HCT116 (cell line): Measurements from ENCODE around the gene A2M. TPM values are rescaled to one million over a fixed set of nuclear protein-coding genes. Genes with fewer than 3 reads are reported as not detected.

Source experiments
- ATAC-seq: fragments of 200-7000 bp; cut with Tn5 transposase; 2 replicates; pipeline ENCODE4 v1.9.1; 2020; ENCODE audit warnings: mild to moderate bottlenecking, moderate library complexity
- BruUV-seq: library from RNA; stranded (reverse); fragments of 400-500 nt; replicated peaks from 2 replicates; lab custom pipeline; 2021; lab: Mats Ljungman, UMichigan
- CTCF ChIA-PET: fragments of 300-600 bp; sonication (Branson Sonifier 250); formaldehyde crosslinking; loops from one replicate; lab custom pipeline; 2021; ENCODE audit warnings: antibody characterized with exemption; lab: Charles Lee
- POLR2A ChIA-PET: fragments of 300-600, 350-600 bp; sonication (Branson Sonifier 250); formaldehyde crosslinking; loops from one replicate; lab custom pipeline; 2021; ENCODE audit warnings: antibody characterized with exemption; lab: Charles Lee
- RAD21 ChIA-PET, 2 experiments: fragments of 300-600 bp; sonication (Branson Sonifier 250); formaldehyde crosslinking; loops; one replicate each; lab custom pipeline; 2023; ENCODE audit warnings: low total read pairs in 2 of 2; ENCODE audit not compliant: uncharacterized antibody in 2 of 2, unreplicated experiment in 2 of 2, low non-redundant PET in 1 of 2; lab: Charles Lee
- DNase-seq: peaks from one replicate; pipeline ENCODE4 v3.0.0-alpha.2; 2010; ENCODE audit warnings: low read depth, low spot score
- H2AFZ ChIP-seq: fragments of 200-600 bp; shearing (Covaris generic), sonication (generic); 2 replicates; pipeline ENCODE4 v1.6.1; 2017; ENCODE audit warnings: low read depth, mixed run types, mixed read lengths, antibody characterized with exemption, low read length; ENCODE audit not compliant: poor library complexity, severe bottlenecking
- H3K27ac ChIP-seq: 2 replicates; pipeline ENCODE4 v1.5.1; 2012; ENCODE audit warnings: low read depth, low read length
- H3K27me3 ChIP-seq: fragments of 200-600 bp; sonication (generic); 2 replicates; pipeline ENCODE4 v1.6.1; 2016; ENCODE audit warnings: mixed run types, low read length, mixed read lengths; ENCODE audit not compliant: insufficient read depth
- H3K36me3 ChIP-seq, 2 experiments: fragments of 200-500 bp in 1 of 2; fragments of 200-600 bp in 1 of 2; sonication (Bioruptor generic) in 1 of 2; sonication (generic) in 1 of 2; 2 replicates each; pipeline versions ENCODE4 v1.5.1 to v1.6.1; 2014 to 2016; ENCODE audit warnings: low read length in 2 of 2, inconsistent platforms in 1 of 2, mixed read lengths in 1 of 2, mixed run types in 1 of 2; ENCODE audit not compliant: insufficient read depth in 2 of 2, control insufficient read depth in 1 of 2
- H3K4me1 ChIP-seq, 2 experiments: fragments of 200-600 bp in 1 of 2; sonication (generic) in 1 of 2; 2 replicates each; pipeline versions ENCODE4 v1.5.1 to v1.6.1; 2012 to 2017; ENCODE audit warnings: low read length in 2 of 2, inconsistent platforms in 1 of 2, mild to moderate bottlenecking in 1 of 2, mixed read lengths in 1 of 2, mixed run types in 1 of 2, moderate library complexity in 1 of 2; ENCODE audit not compliant: insufficient read depth in 2 of 2, control insufficient read depth in 1 of 2
- H3K4me2 ChIP-seq: fragments of 200-600 bp; sonication (generic); 2 replicates; pipeline ENCODE4 v1.6.1; 2017; ENCODE audit warnings: mixed run types, low read length, mixed read lengths
- H3K4me3 ChIP-seq, 2 experiments: fragments of 200-600 bp in 1 of 2; sonication (generic) in 1 of 2; replicated peaks in 1 of 2; 2 replicates each; pipeline ENCODE4 v1.5.1; 2011 to 2016; ENCODE audit warnings: low read length in 2 of 2, control low read depth in 1 of 2, low read depth in 1 of 2, mild to moderate bottlenecking in 1 of 2, mixed read lengths in 1 of 2, mixed run types in 1 of 2
- H3K79me2 ChIP-seq: fragments of 200-600 bp; sonication (generic); 2 replicates; pipeline ENCODE4 v1.6.1; 2017; ENCODE audit warnings: mild to moderate bottlenecking, mixed run types, low read length, moderate library complexity, mixed read lengths; ENCODE audit not compliant: insufficient read depth
- H3K9ac ChIP-seq: fragments of 200-600 bp; sonication (generic); 2 replicates; pipeline ENCODE4 v1.6.1; 2016; ENCODE audit warnings: low read length, mixed read lengths
- H3K9me2 ChIP-seq: fragments of 200-600 bp; sonication (generic), shearing (Covaris generic); 2 replicates; pipeline ENCODE4 v1.6.1; 2017; ENCODE audit warnings: mixed run types, mild to moderate bottlenecking, moderate library complexity; ENCODE audit not compliant: insufficient read depth
- H3K9me3 ChIP-seq, 2 experiments: fragments of 200-500 bp in 1 of 2; fragments of 200-600 bp in 1 of 2; sonication (Bioruptor generic) in 1 of 2; sonication (generic) in 1 of 2; 2 replicates each; pipeline ENCODE4 v1.6.1; 2014 to 2017; ENCODE audit warnings: low read length in 2 of 2, mixed read lengths in 2 of 2, inconsistent platforms in 1 of 2, low read depth in 1 of 2, mild to moderate bottlenecking in 1 of 2, mixed run types in 1 of 2, moderate library complexity in 1 of 2; ENCODE audit not compliant: control insufficient read depth in 1 of 2, insufficient read depth in 1 of 2
- H4K20me1 ChIP-seq: fragments of 200-600 bp; sonication (generic), shearing (Covaris generic); 2 replicates; pipeline ENCODE4 v1.6.1; 2017; ENCODE audit warnings: mixed run types, mild to moderate bottlenecking, moderate library complexity; ENCODE audit not compliant: insufficient read depth
- CBX3 ChIP-seq: IDR thresholded peaks from 2 replicates; pipeline ENCODE4 v1.6.1; 2012; ENCODE audit warnings: low read depth
- EGR1 ChIP-seq: IDR thresholded peaks from 2 replicates; pipeline ENCODE4 v1.6.1; 2012; ENCODE audit warnings: low read depth
- JUND ChIP-seq: IDR thresholded peaks from 2 replicates; pipeline ENCODE4 v1.6.1; 2012
- POLR2A ChIP-seq: IDR thresholded peaks from 2 replicates; pipeline ENCODE4 v1.7.0; 2011; ENCODE audit warnings: borderline replicate concordance; ENCODE audit not compliant: insufficient read depth, insufficient read length; ENCODE audit errors: extremely low read depth
- RAD21 ChIP-seq: IDR thresholded peaks from 2 replicates; pipeline ENCODE4 v1.6.1; 2012; ENCODE audit warnings: low read depth, mild to moderate bottlenecking
- SIN3A ChIP-seq: IDR thresholded peaks from 2 replicates; pipeline ENCODE4 v1.6.1; 2012; ENCODE audit warnings: low read depth
- SP1 ChIP-seq: IDR thresholded peaks from 2 replicates; pipeline ENCODE4 v1.6.1; 2012; ENCODE audit warnings: low read depth
- TCF7L2 ChIP-seq: IDR thresholded peaks from 2 replicates; pipeline ENCODE4 v1.7.0; 2011; ENCODE audit warnings: borderline replicate concordance, inconsistent platforms; ENCODE audit not compliant: insufficient read depth, insufficient read length; ENCODE audit errors: extremely low read depth
- YY1 ChIP-seq: IDR thresholded peaks from 2 replicates; pipeline ENCODE4 v1.6.1; 2011; ENCODE audit warnings: low read length, low read depth, moderate library complexity, mild to moderate bottlenecking; ENCODE audit not compliant: insufficient replicate concordance; ENCODE audit errors: extremely low read depth
- ZFX ChIP-seq: fragments of 450-650 bp; IDR thresholded peaks from 2 replicates; pipeline ENCODE4 v1.6.1; 2017
- ZNF274 ChIP-seq: fragments of 200-500 bp; sonication (Bioruptor generic); IDR thresholded peaks from 2 replicates; pipeline ENCODE4 v1.6.1; 2014; ENCODE audit warnings: mild to moderate bottlenecking, low read depth, low read length, inconsistent platforms
- intact Hi-C: fragments of 100-400 bp; cut with micrococcal nuclease; formaldehyde crosslinking; loops from 2 replicates; pipeline ENCODE4 v1.10.0; 2022
- total RNA-seq: library from RNA; stranded (reverse); gene quantifications from one replicate; pipeline ENCODE4 v1.2.1, GENCODE V29; 2021; ENCODE audit not compliant: unreplicated experiment
- TF ChIP-seq, protein P1 (sequence below): IDR thresholded peaks from 2 replicates; pipeline ENCODE4 v1.6.1; 2012; ENCODE audit warnings: low read depth
- TF ChIP-seq, protein P2 (sequence below), 3 experiments: fragments of 200-600 bp in 1 of 3; sonication (generic) in 1 of 3; IDR thresholded peaks in 2 of 3; conservative IDR thresholded peaks in 1 of 3; 2 replicates each; pipeline ENCODE4 v1.5.1; 2012 to 2017; ENCODE audit warnings: low read depth in 2 of 3, low read length in 2 of 3, antibody characterized with exemption in 1 of 3, borderline replicate concordance in 1 of 3, control low read depth in 1 of 3, mild to moderate bottlenecking in 1 of 3, mixed read lengths in 1 of 3, mixed run types in 1 of 3, moderate library complexity in 1 of 3; ENCODE audit not compliant: insufficient read depth in 1 of 3

Gene A2M
- total RNA-seq, 1 experiment from 2014 or later, result 3.0 TPM

DNA sequence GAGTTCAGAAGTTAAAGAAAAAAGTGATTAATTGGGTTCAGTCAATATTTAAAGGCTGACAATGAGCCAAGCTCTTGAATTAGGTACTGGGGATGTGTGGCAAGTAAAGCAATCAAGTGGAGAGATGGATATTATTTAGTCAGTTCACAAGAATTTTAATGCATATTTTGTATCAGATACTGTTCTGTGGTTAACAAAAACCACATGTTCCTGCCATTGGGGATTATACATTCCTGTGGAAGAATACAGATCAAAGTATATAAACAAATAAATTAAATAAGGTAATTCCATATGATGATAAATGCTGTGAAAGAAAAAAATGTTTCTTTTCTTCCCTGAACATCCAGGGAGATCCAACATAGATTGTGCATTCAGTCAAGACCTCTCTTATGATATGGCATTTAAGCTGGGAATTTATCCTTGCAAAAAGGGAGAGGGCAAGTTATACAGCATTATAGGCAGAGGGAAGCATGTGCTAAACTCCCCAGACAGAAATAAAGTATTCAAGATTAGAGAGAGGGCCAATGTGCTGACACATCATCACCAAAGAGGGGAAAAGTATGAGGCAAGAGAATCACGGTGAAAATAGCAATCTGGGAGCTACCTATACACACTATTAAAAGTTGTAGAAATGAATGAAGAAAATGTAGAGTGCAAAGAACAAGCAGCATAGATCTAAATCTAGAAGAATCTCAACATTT lies 17.6 kb upstream of the A2M start:
- Histone ChIP-seq H3K9ac (no peak overlapping the region), H2AFZ (no peak overlapping the region), H3K9me3 (no peaks in the 10 kb centered on the region), H3K4me2 (no peak overlapping the region), H3K36me3 (no peaks in the 10 kb centered on the region), H3K79me2 (no peaks in the 10 kb centered on the region), H3K4me3 (no peak overlapping the region), H3K27me3 (no peaks in the 10 kb centered on the region), H4K20me1 (no peaks in the 10 kb centered on the region), H3K4me1 (no peaks in the 10 kb centered on the region), H3K9me2 (no peaks in the 10 kb centered on the region), H3K27ac (no peak overlapping the region)
- no peak for DNase-seq
- ChIA-PET POLR2A (no interaction called here), RAD21 (no interaction called here), CTCF (no interaction called here)
- no peak for ATAC-seq
- no peak for TF ChIP-seq JUND
- TF ChIP-seq TCF7L2, result no peak
- TF ChIP-seq CBX3, result no peak
- TF ChIP-seq EGR1, result no peak
- no TSS peak for BruUV-seq
- intact Hi-C loops, result no loop called here

DNA sequence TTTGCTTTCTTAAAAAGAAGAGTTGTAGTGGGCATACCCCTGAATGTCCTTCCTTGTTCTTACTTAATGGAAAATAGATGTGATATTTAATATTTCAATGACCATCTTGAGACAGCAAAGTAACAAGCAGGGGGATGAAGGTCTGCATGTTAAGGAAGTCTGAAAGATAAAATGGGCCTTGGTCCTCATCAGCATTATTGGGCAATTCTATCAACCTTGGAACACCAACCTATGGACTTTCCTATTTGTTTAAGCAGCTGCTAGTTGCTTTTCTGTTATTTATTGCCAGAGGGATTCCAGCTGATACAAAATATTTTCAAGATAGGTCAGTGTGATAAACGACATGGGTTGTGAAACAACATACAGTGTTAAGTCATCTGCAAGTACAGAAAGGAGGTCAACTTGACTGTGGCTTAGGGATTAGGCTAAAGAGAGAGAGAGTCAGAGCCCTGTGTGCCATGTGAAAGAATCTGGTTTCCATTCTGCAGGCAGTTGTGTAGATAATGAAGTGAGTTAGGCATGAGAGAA lies 16.4 kb upstream of the A2M start:
- Histone ChIP-seq H3K27me3 (0 out of 2 replicates have a peak, but pooled peaks cover 1% of the 10 kb centered on the region), H3K9me3 (no peaks in the 10 kb centered on the region), H3K9me2 (no peaks in the 10 kb centered on the region), H3K4me2 (no peak overlapping the region), H3K4me3 (no peak overlapping the region), H2AFZ (no peak overlapping the region), H3K36me3 (no peaks in the 10 kb centered on the region), H3K79me2 (no peaks in the 10 kb centered on the region), H4K20me1 (no peaks in the 10 kb centered on the region), H3K27ac (no peak overlapping the region), H3K9ac (no peak overlapping the region), H3K4me1 (no peaks in the 10 kb centered on the region)
- TF ChIP-seq, protein P1, sequence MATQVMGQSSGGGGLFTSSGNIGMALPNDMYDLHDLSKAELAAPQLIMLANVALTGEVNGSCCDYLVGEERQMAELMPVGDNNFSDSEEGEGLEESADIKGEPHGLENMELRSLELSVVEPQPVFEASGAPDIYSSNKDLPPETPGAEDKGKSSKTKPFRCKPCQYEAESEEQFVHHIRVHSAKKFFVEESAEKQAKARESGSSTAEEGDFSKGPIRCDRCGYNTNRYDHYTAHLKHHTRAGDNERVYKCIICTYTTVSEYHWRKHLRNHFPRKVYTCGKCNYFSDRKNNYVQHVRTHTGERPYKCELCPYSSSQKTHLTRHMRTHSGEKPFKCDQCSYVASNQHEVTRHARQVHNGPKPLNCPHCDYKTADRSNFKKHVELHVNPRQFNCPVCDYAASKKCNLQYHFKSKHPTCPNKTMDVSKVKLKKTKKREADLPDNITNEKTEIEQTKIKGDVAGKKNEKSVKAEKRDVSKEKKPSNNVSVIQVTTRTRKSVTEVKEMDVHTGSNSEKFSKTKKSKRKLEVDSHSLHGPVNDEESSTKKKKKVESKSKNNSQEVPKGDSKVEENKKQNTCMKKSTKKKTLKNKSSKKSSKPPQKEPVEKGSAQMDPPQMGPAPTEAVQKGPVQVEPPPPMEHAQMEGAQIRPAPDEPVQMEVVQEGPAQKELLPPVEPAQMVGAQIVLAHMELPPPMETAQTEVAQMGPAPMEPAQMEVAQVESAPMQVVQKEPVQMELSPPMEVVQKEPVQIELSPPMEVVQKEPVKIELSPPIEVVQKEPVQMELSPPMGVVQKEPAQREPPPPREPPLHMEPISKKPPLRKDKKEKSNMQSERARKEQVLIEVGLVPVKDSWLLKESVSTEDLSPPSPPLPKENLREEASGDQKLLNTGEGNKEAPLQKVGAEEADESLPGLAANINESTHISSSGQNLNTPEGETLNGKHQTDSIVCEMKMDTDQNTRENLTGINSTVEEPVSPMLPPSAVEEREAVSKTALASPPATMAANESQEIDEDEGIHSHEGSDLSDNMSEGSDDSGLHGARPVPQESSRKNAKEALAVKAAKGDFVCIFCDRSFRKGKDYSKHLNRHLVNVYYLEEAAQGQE, result no peak
- TF ChIP-seq ZFX (no peak), YY1 (no peak), SP1 (no peak), RAD21 (no peak), POLR2A (no peak), SIN3A (no peak), ZNF274 (no peak)
- TF ChIP-seq, protein P2, sequence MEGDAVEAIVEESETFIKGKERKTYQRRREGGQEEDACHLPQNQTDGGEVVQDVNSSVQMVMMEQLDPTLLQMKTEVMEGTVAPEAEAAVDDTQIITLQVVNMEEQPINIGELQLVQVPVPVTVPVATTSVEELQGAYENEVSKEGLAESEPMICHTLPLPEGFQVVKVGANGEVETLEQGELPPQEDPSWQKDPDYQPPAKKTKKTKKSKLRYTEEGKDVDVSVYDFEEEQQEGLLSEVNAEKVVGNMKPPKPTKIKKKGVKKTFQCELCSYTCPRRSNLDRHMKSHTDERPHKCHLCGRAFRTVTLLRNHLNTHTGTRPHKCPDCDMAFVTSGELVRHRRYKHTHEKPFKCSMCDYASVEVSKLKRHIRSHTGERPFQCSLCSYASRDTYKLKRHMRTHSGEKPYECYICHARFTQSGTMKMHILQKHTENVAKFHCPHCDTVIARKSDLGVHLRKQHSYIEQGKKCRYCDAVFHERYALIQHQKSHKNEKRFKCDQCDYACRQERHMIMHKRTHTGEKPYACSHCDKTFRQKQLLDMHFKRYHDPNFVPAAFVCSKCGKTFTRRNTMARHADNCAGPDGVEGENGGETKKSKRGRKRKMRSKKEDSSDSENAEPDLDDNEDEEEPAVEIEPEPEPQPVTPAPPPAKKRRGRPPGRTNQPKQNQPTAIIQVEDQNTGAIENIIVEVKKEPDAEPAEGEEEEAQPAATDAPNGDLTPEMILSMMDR (IDR thresholded peaks at IDR 0.05 in 2 of 3, conservative IDR thresholded peaks at IDR 0.05 in 1 of 3; ENCODE audit: borderline replicate concordance in 1 of 3, insufficient read depth in 1 of 3, low read depth in 2 of 3, low read length in 2 of 3), result no peak
- DNase-seq, result no peak
- ChIA-PET RAD21 (no interaction called here), POLR2A (no interaction called here), CTCF (no interaction called here)
- intact Hi-C loops, result no loop called here
- ATAC-seq, result no peak
- BruUV-seq, result no TSS peak
